HepG2 (cell line): ENCODE data around the gene CCDC38. TPM values are rescaled to one million over a fixed set of nuclear protein-coding genes. Genes with fewer than 3 reads are reported as not detected.

Experiments
- ATF3 ChIP-seq: sonication (generic); formaldehyde crosslinking; IDR thresholded peaks from 2 replicates; pipeline ENCODE4 v1.4.0; 2020; ENCODE audit warnings: missing genetic modification reagents
- BORCS8-MEF2B ChIP-seq: sonication (generic); formaldehyde crosslinking; IDR thresholded peaks from 2 replicates; pipeline ENCODE4 v1.8.0; 2022; ENCODE audit warnings: mild to moderate bottlenecking, missing genetic modification reagents
- CBX2 ChIP-seq, 2 experiments: fragments of 200-600 bp in 1 of 2; sonication (generic); formaldehyde crosslinking in 1 of 2; IDR thresholded peaks; 2 replicates each; pipeline versions ENCODE4 v1.7.0 to v1.8.1; 2018 to 2022; ENCODE audit warnings: low read depth in 2 of 2, low read length in 1 of 2, mild to moderate bottlenecking in 1 of 2, missing genetic modification reagents in 1 of 2
- FOXA3 ChIP-seq: IDR thresholded peaks from 2 replicates; pipeline ENCODE4 v1.6.1; 2016; ENCODE audit warnings: missing genetic modification reagents, missing compliant biosample characterization
- FOXO4 ChIP-seq: sonication (generic); formaldehyde crosslinking; conservative IDR thresholded peaks from 2 replicates; pipeline ENCODE4 v1.8.1; 2023; ENCODE audit warnings: missing genetic modification reagents
- FUBP1 ChIP-seq: sonication (generic); formaldehyde crosslinking; IDR thresholded peaks from 2 replicates; pipeline ENCODE4 v1.5.1; 2020; ENCODE audit warnings: missing genetic modification reagents, mild to moderate bottlenecking, borderline replicate concordance
- GPN1 ChIP-seq: sonication (generic); formaldehyde crosslinking; IDR thresholded peaks from 2 replicates; pipeline ENCODE4 v1.5.1; 2020; ENCODE audit warnings: missing genetic modification reagents, borderline replicate concordance
- KDM3A ChIP-seq: IDR thresholded peaks from 2 replicates; pipeline ENCODE4 v1.6.1; 2018; ENCODE audit warnings: low read depth, missing compliant biosample characterization
- KMT2A ChIP-seq: sonication (generic); formaldehyde crosslinking; IDR thresholded peaks from 2 replicates; pipeline ENCODE4 v1.4.0; 2020; ENCODE audit warnings: missing genetic modification reagents
- MAFK ChIP-seq, 2 experiments: IDR thresholded peaks in 1 of 2; conservative IDR thresholded peaks in 1 of 2; 2 replicates each; pipeline ENCODE4 v1.6.1; 2011; ENCODE audit warnings: improper control_type of control experiment in 2 of 2, low read length in 2 of 2
- MXD3 ChIP-seq: IDR thresholded peaks from 2 replicates; pipeline ENCODE4 v1.6.1; 2016; ENCODE audit warnings: mild to moderate bottlenecking, missing biosample characterization, missing genetic modification reagents
- RBFOX2 ChIP-seq: fragments of 200-400 bp; formaldehyde crosslinking; IDR thresholded peaks from 2 replicates; pipeline ENCODE4 v1.6.1; 2017; ENCODE audit warnings: low read depth, mild to moderate bottlenecking, low read length
- SAFB2 ChIP-seq: sonication (generic); formaldehyde crosslinking; IDR thresholded peaks from 2 replicates; pipeline ENCODE4 v1.5.1; 2020; ENCODE audit warnings: missing genetic modification reagents, low read depth, mild to moderate bottlenecking, borderline replicate concordance
- SIN3A ChIP-seq: IDR thresholded peaks from 2 replicates; pipeline ENCODE4 v1.6.1; 2011; ENCODE audit warnings: low read depth, mild to moderate bottlenecking, control low read depth, low read length, borderline replicate concordance
- SIX1 ChIP-seq: sonication (generic); formaldehyde crosslinking; IDR thresholded peaks from 2 replicates; pipeline ENCODE4 v1.4.0; 2020; ENCODE audit warnings: missing genetic modification reagents, borderline replicate concordance
- SIX4 ChIP-seq: sonication (generic); formaldehyde crosslinking; IDR thresholded peaks from 2 replicates; pipeline ENCODE4 v1.4.0; 2020; ENCODE audit warnings: missing genetic modification reagents
- SMAD3 ChIP-seq: sonication (generic); formaldehyde crosslinking; IDR thresholded peaks from 2 replicates; pipeline ENCODE4 v1.4.0; 2020; ENCODE audit warnings: missing genetic modification reagents
- SRY ChIP-seq: sonication (generic); formaldehyde crosslinking; IDR thresholded peaks from 2 replicates; pipeline ENCODE4 v1.8.0; 2022; ENCODE audit warnings: mild to moderate bottlenecking, missing genetic modification reagents
- STAG1 ChIP-seq: sonication (generic); formaldehyde crosslinking; IDR thresholded peaks from 2 replicates; pipeline ENCODE4 v1.4.0; 2020; ENCODE audit warnings: missing genetic modification reagents
- TFAP4 ChIP-seq: sonication (generic); IDR thresholded peaks from 2 replicates; pipeline ENCODE4 v1.6.1; 2016; ENCODE audit warnings: low read depth, borderline replicate concordance
- TGIF2 ChIP-seq: IDR thresholded peaks from 2 replicates; pipeline ENCODE4 v1.6.1; 2016; ENCODE audit warnings: control low read depth, missing compliant biosample characterization
- ZNF292 ChIP-seq: sonication (generic); formaldehyde crosslinking; IDR thresholded peaks from 2 replicates; pipeline ENCODE4 v1.8.1; 2022; ENCODE audit warnings: mild to moderate bottlenecking, low read depth, missing genetic modification reagents, borderline replicate concordance
- ZNF331 ChIP-seq: sonication (generic); formaldehyde crosslinking; IDR thresholded peaks from 2 replicates; pipeline ENCODE4 v1.4.0; 2020; ENCODE audit warnings: missing genetic modification reagents
- ZNF44 ChIP-seq: sonication (generic); formaldehyde crosslinking; IDR thresholded peaks from 2 replicates; pipeline ENCODE4 v1.5.1; 2020; ENCODE audit warnings: mild to moderate bottlenecking, missing genetic modification reagents
- polyA plus RNA-seq, 8 experiments: library from polyadenylated mRNA; depleted of rRNA in 3 of 8; stranded (reverse) in 7 of 8; unstranded in 1 of 8; fragments of >200 nt; fragmentation: Illumina TruSeq in 4 of 8; extraction: Trizol in 4 of 8; gene quantifications; 2 replicates each; pipeline versions ENCODE4 v1.2.1 to v1.2.3, GENCODE V29; 2011 to 2016; ENCODE audit warnings: low read depth in 4 of 8, missing spikeins in 1 of 8, mixed read lengths in 1 of 8; ENCODE audit not compliant: insufficient read depth in 1 of 8
- total RNA-seq, 5 experiments: library from RNA; depleted of rRNA; stranded (reverse); fragments of >200 nt; fragmentation: Illumina TruSeq; extraction: Trizol; gene quantifications; 2 replicates each; pipeline ENCODE4 v1.2.3, GENCODE V29; 2016; ENCODE audit warnings: low read depth in 1 of 5

Gene CCDC38
- total and polyA plus RNA-seq, 2 of the 13 experiments (the other 11 are each of a cell fraction or from before 2014, with no cell fraction given), result 0.24 to 0.32 TPM

GRCh38 chr12:95974358-95974757 lies 31.9 kb upstream of the CCDC38 start (continued):
- no peak for TF ChIP-seq SAFB2
- no peak; the same call in 1 of the 2 replicates for TF ChIP-seq SRY
- TF ChIP-seq FOXO4 (CRISPR knock-in tag), result no peak
- TF ChIP-seq CBX2 (IDR thresholded peaks at IDR 0.05; ENCODE audit: low read depth, low read length), result no peak
- TF ChIP-seq CBX2 (CRISPR knock-in tag; IDR thresholded peaks at IDR 0.05; ENCODE audit: low read depth), result no peak
- TF ChIP-seq ATF3 (CRISPR knock-in tag), result no peak
- peak; percentile 84; the same call in 1 of the 2 replicates for TF ChIP-seq SIX1 (CRISPR knock-in tag)
- TF ChIP-seq SIN3A, result 0 out of 2 replicates have a peak, but pooled peaks have one; percentile 4
- no peak for TF ChIP-seq RBFOX2
- TF ChIP-seq BORCS8-MEF2B, result no peak
- peak; percentile 88 for TF ChIP-seq TFAP4
- no peak for TF ChIP-seq KDM3A (CRISPR knock-in tag)
- peak in 1 of 2 experiments; percentile 24; a peak in 1 of 4 replicates for TF ChIP-seq MAFK (conservative IDR thresholded peaks at IDR 0.05 in 1 of 2, IDR thresholded peaks at IDR 0.05 in 1 of 2; ENCODE audit: low read length in 2 of 2)
- no peak for TF ChIP-seq GPN1 (CRISPR knock-in tag)
- TF ChIP-seq FOXA3 (CRISPR knock-in tag), result peak; percentile 98
- peak; percentile 89 for TF ChIP-seq SMAD3 (CRISPR knock-in tag)
- TF ChIP-seq FUBP1 (CRISPR knock-in tag), result no peak
- no peak for TF ChIP-seq STAG1
- TF ChIP-seq ZNF331, result peak; percentile 47; the same call in 1 of the 2 replicates
- no peak for TF ChIP-seq ZNF44 (CRISPR knock-in tag)
- no peak for TF ChIP-seq MXD3 (CRISPR knock-in tag)
- TF ChIP-seq SIX4, result 0 out of 2 replicates have a peak, but pooled peaks have one; percentile 42
- TF ChIP-seq TGIF2, result peak; percentile 42; the same call in 1 of the 2 replicates
- no peak for TF ChIP-seq KMT2A (CRISPR knock-in tag)
- TF ChIP-seq ZNF292 (CRISPR knock-in tag), result 0 out of 2 replicates have a peak, but pooled peaks have one; percentile 20
